Sigmoid colon (tissue), 7 donors: ENCODE measurements around the gene CTNNB1. TPM values are rescaled to one million over a fixed set of nuclear protein-coding genes. Genes with fewer than 3 reads are reported as not detected.

ENCODE experiments used
- DNase-seq: peaks from one replicate; pipeline ENCODE4 v3.0.0-alpha.2; 2019
- H3K27ac ChIP-seq, 4 donors: fragments of 200-600 bp; sonication (generic); one replicate each; pipeline ENCODE4 v1.5.1; 2016 to 2019; ENCODE audit warnings: mild to moderate bottlenecking in 1 of 4
- H3K27me3 ChIP-seq, 3 donors: fragments of 200-600 bp; sonication (generic); one replicate each; pipeline ENCODE4 v1.5.1; 2019; ENCODE audit warnings: mild to moderate bottlenecking in 1 of 3
- H3K36me3 ChIP-seq, 4 donors: fragments of 200-600 bp; sonication (generic); one replicate each; pipeline ENCODE4 v1.5.1; 2016 to 2019
- H3K4me1 ChIP-seq, 4 donors: fragments of 200-600 bp; sonication (generic); one replicate each; pipeline ENCODE4 v1.5.1; 2017 to 2019
- H3K4me3 ChIP-seq, 4 donors: fragments of 200-600 bp; sonication (generic); one replicate each; pipeline ENCODE4 v1.5.1; 2017 to 2019; ENCODE audit warnings: mild to moderate bottlenecking in 2 of 4, moderate library complexity in 1 of 4
- H3K9me3 ChIP-seq, 4 donors: fragments of 200-600 bp in 3 of 4; sonication (generic) in 3 of 4; one replicate each; pipeline versions ENCODE4 v1.5.1 to v1.6.1; 2013 to 2019
- CTCF ChIP-seq, 4 experiments: fragments of 450-650 bp in 3 of 4; fragments of 200-600 bp in 1 of 4; IDR thresholded peaks; one replicate each; pipeline ENCODE4 v1.5.1; 2016 to 2019; ENCODE audit warnings: antibody characterized with exemption in 4 of 4, mild to moderate bottlenecking in 3 of 4, moderate library complexity in 2 of 4
- EP300 ChIP-seq, 4 donors: sonication (generic); formaldehyde crosslinking; IDR thresholded peaks; one replicate each; pipeline ENCODE4 v1.6.1; 2017; ENCODE audit warnings: antibody characterized with exemption in 4 of 4
- POLR2A ChIP-seq, 2 donors: fragments of 450-650 bp; IDR thresholded peaks; one replicate each; pipeline ENCODE4 v1.6.1; 2016; ENCODE audit warnings: antibody characterized with exemption in 2 of 2, mild to moderate bottlenecking in 2 of 2, moderate library complexity in 2 of 2
- POLR2AphosphoS5 ChIP-seq, 4 donors: sonication (generic); formaldehyde crosslinking; IDR thresholded peaks; one replicate each; pipeline ENCODE4 v1.6.1; 2017; ENCODE audit warnings: antibody characterized with exemption in 4 of 4
- WGBS, 2 donors: extraction: QIAGEN DNeasy Blood & Tissue Kit; methylation state at CpG; one replicate each; pipeline ENCODE4 v1.1.7; 2013; 5-methylcytosine and 5-hydroxymethylcytosine counted together
- intact Hi-C: fragments of 100-400 bp; cut with DNase I; formaldehyde crosslinking; loops from one replicate; pipeline ENCODE4 v1.15.1; 2023
- polyA plus RNA-seq, 3 donors: library from polyadenylated mRNA; stranded (reverse); fragments of 200-250 nt; gene quantifications; one replicate each; pipeline ENCODE4 v1.2.3, GENCODE V29; 2013
- total RNA-seq, 4 donors: library from RNA; depleted of rRNA; stranded (reverse); fragments of >200 nt; gene quantifications; one replicate each; pipeline ENCODE4 v1.1.0, GENCODE V29; 2016
- donor health status: healthy with polysubstance abuse.
- donor health status: Bipolar disorder and iron deficiency.
- donor health status: healthy.

The CTNNB1 gene
- total and polyA plus RNA-seq, 7 donors = 189 to 585 (median 392) TPM

GRCh38 chr3:41241161-41241560 lies 41.9 kb downstream of the CTNNB1 start:
- 95% methylated on average over 4 of the region's 4 CpGs for WGBS, 2 donors
- DNase-seq = no peak
- H3K36me3 ChIP-seq = peaks cover 23 to 70% (median 29%) of the 10 kb centered on the region in 4 donors
- no peak overlapping the region for H3K27ac ChIP-seq
- H3K9me3 ChIP-seq = no peaks in the 10 kb centered on the region
- peaks cover 0 to 1% (median 0%) of the 10 kb centered on the region in 4 donors for H3K4me1 ChIP-seq
- no peaks in the 10 kb centered on the region for H3K27me3 ChIP-seq
- no peak for TF ChIP-seq EP300 (IDR thresholded peaks at IDR 0.05)
- no peak for TF ChIP-seq CTCF (IDR thresholded peaks at IDR 0.05)
- TF ChIP-seq POLR2AphosphoS5 (IDR thresholded peaks at IDR 0.05) = no peak
- TF ChIP-seq POLR2A (IDR thresholded peaks at IDR 0.05) = no peak
- intact Hi-C loops = no loop called here
- H3K4me3 ChIP-seq = no peak overlapping the region

- no peaks in the 10 kb centered on the region for H3K27me3 ChIP-seq
- TF ChIP-seq POLR2AphosphoS5 (IDR thresholded peaks at IDR 0.05) (peak in 1 of 4 donors; percentile 16), EP300 (IDR thresholded peaks at IDR 0.05) (no peak)
- 92% methylated on average over 7 of the region's 7 CpGs for WGBS, 2 donors
- intact Hi-C loops = no loop called here
- H3K36me3 ChIP-seq = peaks cover 16 to 62% (median 23%) of the 10 kb centered on the region in 4 donors
- no peaks in the 10 kb centered on the region for H3K9me3 ChIP-seq
- H3K27ac ChIP-seq = no peak overlapping the region
- no peak overlapping the region for H3K4me3 ChIP-seq
- DNase-seq = no peak
- H3K4me1 ChIP-seq = peaks cover 0 to 1% (median under 1%) of the 10 kb centered on the region in 4 donors
Observed at GRCh38 chr3:41241800-41242571, 42.7 kb downstream of the CTNNB1 start.

GRCh38 chr3:41243183-41243582 lies 43.9 kb downstream of the CTNNB1 start:
- Histone ChIP-seq H3K27ac (no peak overlapping the region), H3K27me3 (no peaks in the 10 kb centered on the region), H3K4me3 (no peak overlapping the region), H3K4me1 (peaks cover 0 to 9% (median 4%) of the 10 kb centered on the region in 4 donors), H3K36me3 (peaks cover 8 to 50% (median 12%) of the 10 kb centered on the region in 4 donors), H3K9me3 (no peaks in the 10 kb centered on the region)
- no peak for TF ChIP-seq POLR2A (IDR thresholded peaks at IDR 0.05)
- TF ChIP-seq POLR2AphosphoS5 (IDR thresholded peaks at IDR 0.05) = no peak
- no peak for TF ChIP-seq CTCF (IDR thresholded peaks at IDR 0.05)
- TF ChIP-seq EP300 (IDR thresholded peaks at IDR 0.05) = no peak
- 79 to 91% methylated on average over 2 of the region's 2 CpGs for WGBS, 2 donors
- DNase-seq = no peak
- intact Hi-C loops = no loop called here

GRCh38 chr3:41244620-41245336 lies 45.5 kb downstream of the CTNNB1 start:
- Histone ChIP-seq H3K27ac (no peak overlapping the region), H3K4me1 (peaks cover 0 to 9% (median 4%) of the 10 kb centered on the region in 4 donors), H3K9me3 (no peaks in the 10 kb centered on the region), H3K36me3 (peaks cover 0 to 34% (median 0%) of the 10 kb centered on the region in 4 donors), H3K4me3 (no peak overlapping the region), H3K27me3 (no peaks in the 10 kb centered on the region)
- intact Hi-C loops = no loop called here
- DNase-seq = no peak
- 74 to 95% methylated on average over 6 of the region's 6 CpGs for WGBS, 2 donors
- TF ChIP-seq CTCF (IDR thresholded peaks at IDR 0.05) = no peak
- TF ChIP-seq POLR2A (IDR thresholded peaks at IDR 0.05) = no peak
- TF ChIP-seq POLR2AphosphoS5 (IDR thresholded peaks at IDR 0.05) = no peak
- TF ChIP-seq EP300 (IDR thresholded peaks at IDR 0.05) = no peak
